Choroid plexus epithelial cell (primary cell): Measurements from ENCODE around the gene NUP107.
A peak's percentile ranks its signal among the peaks of the same experiment; 100 is the strongest.

Experiments used
- DNase-seq: peaks from one replicate; pipeline ENCODE4 v3.0.0-alpha.2; 2010; ENCODE audit warnings: low read depth
- H3K4me3 ChIP-seq: 2 replicates; pipeline ENCODE4 v1.5.1; 2011; ENCODE audit warnings: low read depth, mild to moderate bottlenecking, control low read depth, low read length, moderate library complexity
- CTCF ChIP-seq: conservative IDR thresholded peaks from 2 replicates; pipeline ENCODE4 v1.5.1; 2011; ENCODE audit warnings: low read depth, mild to moderate bottlenecking, control low read depth, inconsistent platforms, low read length, moderate library complexity

NUP107 gene

DNA sequence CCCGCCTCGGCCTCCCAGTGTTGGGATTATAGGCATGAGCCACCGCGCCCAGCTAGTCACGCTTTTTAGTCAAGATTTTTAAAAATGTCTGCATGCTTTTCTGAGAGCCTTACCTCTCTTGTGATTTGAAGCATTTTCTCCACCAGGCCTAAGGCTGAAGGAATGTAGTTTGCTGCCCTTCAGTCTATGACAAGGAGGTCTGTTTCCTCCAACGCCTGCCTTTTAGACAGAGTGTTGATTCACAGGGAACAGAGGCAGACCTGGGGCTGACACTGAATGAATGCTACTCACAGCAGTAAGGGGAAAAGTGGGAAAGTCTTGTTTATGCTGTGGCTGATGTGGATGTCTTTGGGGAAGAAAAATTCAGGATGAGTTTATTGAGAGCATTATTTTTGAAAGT is 94.0 kb downstream of the NUP107 start:
- H3K4me3 ChIP-seq = no peak overlapping the region
- peak; percentile 28 for DNase-seq
- TF ChIP-seq CTCF = no peak

DNA sequence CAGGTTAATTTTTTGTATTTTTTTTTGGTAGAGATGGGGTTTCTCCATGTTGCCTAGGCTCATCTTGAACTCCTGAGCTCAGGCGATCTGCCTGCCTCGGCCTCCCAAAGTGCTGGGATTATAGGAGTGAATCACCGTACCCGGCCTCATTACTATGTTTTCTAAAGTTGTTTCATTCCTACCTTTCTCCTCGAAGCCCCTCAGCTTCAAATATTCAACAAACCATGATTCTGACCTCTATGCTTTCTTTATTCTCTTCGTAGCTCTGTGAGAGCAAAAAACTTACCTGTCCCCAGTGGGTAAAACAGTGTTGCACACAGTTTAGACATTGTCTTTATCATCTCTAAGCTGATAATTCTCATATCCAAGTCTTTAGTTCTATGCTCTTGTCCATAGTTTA is 95.0 kb downstream of the NUP107 start:
- TF ChIP-seq CTCF = no peak
- H3K4me3 ChIP-seq = no peak overlapping the region
- no peak for DNase-seq

GRCh38 chr12:68784015-68784414 is 97.2 kb downstream of the NUP107 start:
- no peak overlapping the region for H3K4me3 ChIP-seq
- TF ChIP-seq CTCF = no peak
- DNase-seq = peak; percentile 83

DNA sequence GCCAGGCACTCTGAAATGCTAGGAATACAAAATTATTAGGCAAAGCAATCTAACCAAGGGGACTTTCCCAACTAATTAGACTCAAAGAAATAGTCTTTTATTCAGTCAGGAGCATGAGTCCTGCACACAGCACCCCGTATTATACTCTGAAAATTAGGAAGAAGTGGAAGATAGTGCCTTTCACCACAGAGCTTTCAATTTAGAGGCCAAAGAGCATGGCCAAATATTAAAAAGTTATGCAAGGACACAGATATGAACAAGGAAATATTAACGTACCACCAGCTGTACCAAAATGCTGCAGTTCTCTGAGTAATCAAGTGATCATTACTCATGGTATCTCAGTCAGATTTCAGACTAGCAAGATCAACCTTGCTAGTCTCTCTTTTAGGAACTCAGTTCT is 98.6 kb downstream of the NUP107 start:
- H3K4me3 ChIP-seq = no peak overlapping the region
- no peak for TF ChIP-seq CTCF
- peak; percentile 68 for DNase-seq

DNA sequence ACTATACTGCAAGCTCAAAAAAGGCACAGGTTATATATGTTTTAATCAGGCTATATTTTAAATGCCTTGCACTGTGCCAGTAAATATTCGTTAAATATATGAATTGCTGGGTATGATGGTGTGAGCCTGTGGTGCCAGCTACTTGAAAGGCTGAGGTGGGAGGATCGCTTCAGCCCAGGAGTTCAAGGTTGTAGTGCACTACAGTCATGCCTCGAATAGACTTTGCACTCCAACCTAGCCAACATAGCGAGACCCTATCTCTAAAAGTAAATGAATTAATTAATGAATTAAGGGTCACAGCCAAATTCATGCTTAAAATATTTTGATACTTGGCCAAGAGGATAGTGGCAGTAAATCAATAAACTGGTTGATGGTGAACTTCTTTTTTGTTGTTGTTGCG is 99.0 kb downstream of the NUP107 start:
- H3K4me3 ChIP-seq = no peak overlapping the region
- no peak for TF ChIP-seq CTCF
- no peak for DNase-seq

DNA sequence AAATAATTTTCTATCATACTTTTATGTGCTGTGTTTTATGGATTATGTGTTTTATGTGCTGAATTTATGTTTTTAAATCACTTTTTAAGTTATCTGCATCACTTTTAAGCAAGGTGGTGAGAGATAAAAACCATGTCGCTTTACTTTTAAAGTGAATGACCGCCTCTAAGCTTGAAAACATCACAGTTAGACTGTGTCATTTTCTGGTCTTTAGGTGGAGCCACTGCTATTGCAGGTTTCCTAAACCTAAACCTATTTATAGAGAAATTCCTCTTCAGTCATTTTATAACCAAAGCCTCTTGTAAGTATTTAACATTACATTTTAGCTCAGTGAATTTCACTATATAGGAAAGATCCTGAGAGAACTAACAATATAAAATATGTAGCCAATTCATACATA is 100.2 kb downstream of the NUP107 start:
- peak; percentile 35 for DNase-seq
- no peak overlapping the region for H3K4me3 ChIP-seq

More for the DNA sequence above, 100.2 kb downstream of the NUP107 start:
- TF ChIP-seq CTCF = peak; percentile 21
